Trophoblast cell (in vitro differentiated cells and primary cell): ENCODE data around the gene MTR.

Experiments used
- DNase-seq, 2 donors: peaks; one replicate each; pipeline ENCODE4 v3.0.0-alpha.2; 2016
- H2AFZ ChIP-seq: 2 replicates; pipeline ENCODE4 v1.6.1; 2013; ENCODE audit warnings: low read length, moderate library complexity, mild to moderate bottlenecking; ENCODE audit not compliant: insufficient read depth, poor library complexity
- H2AK5ac ChIP-seq: 2 replicates; pipeline ENCODE4 v1.6.1; 2013; ENCODE audit warnings: mild to moderate bottlenecking, low read length
- H2BK120ac ChIP-seq: 2 replicates; pipeline ENCODE4 v1.6.1; 2013; ENCODE audit warnings: low read length, mild to moderate bottlenecking, moderate library complexity; ENCODE audit not compliant: insufficient read depth, poor library complexity
- H2BK12ac ChIP-seq: 2 replicates; pipeline ENCODE4 v1.6.1; 2013; ENCODE audit warnings: mild to moderate bottlenecking, low read length, moderate library complexity
- H2BK5ac ChIP-seq: 2 replicates; pipeline ENCODE4 v1.6.1; 2013; ENCODE audit warnings: low read length, low read depth, moderate library complexity, mild to moderate bottlenecking; ENCODE audit not compliant: poor library complexity
- H3K14ac ChIP-seq: 2 replicates; pipeline ENCODE4 v1.6.1; 2013; ENCODE audit warnings: mild to moderate bottlenecking, low read length
- H3K18ac ChIP-seq: 2 replicates; pipeline ENCODE4 v1.6.1; 2013; ENCODE audit warnings: mild to moderate bottlenecking, low read length
- H3K23ac ChIP-seq: 2 replicates; pipeline ENCODE4 v1.6.1; 2013; ENCODE audit warnings: low read length
- H3K27ac ChIP-seq: 2 replicates; pipeline ENCODE4 v1.5.1; 2013; ENCODE audit warnings: low read depth, mild to moderate bottlenecking, inconsistent platforms, low read length, moderate library complexity
- H3K27me3 ChIP-seq: 2 replicates; pipeline ENCODE4 v1.6.1; 2013; ENCODE audit warnings: inconsistent platforms, mild to moderate bottlenecking, low read length, moderate library complexity; ENCODE audit not compliant: insufficient read depth
- H3K36me3 ChIP-seq, 2 experiments: 1 replicate in 1 of 2; 2 replicates in 1 of 2; pipeline ENCODE4 v1.6.1; 2013; ENCODE audit warnings: low read length in 2 of 2, mild to moderate bottlenecking in 2 of 2, moderate library complexity in 1 of 2; ENCODE audit not compliant: insufficient read depth in 2 of 2, control insufficient read depth in 1 of 2
- H3K4ac ChIP-seq: 2 replicates; pipeline ENCODE4 v1.6.1; 2013; ENCODE audit warnings: low read depth, mild to moderate bottlenecking, low read length, moderate library complexity
- H3K4me1 ChIP-seq, 2 experiments: 1 replicate in 1 of 2; 2 replicates in 1 of 2; pipeline ENCODE4 v1.6.1; 2013; ENCODE audit warnings: low read length in 2 of 2, mild to moderate bottlenecking in 2 of 2, moderate library complexity in 1 of 2; ENCODE audit not compliant: insufficient read depth in 2 of 2, control insufficient read depth in 1 of 2
- H3K4me2 ChIP-seq: 2 replicates; pipeline ENCODE4 v1.6.1; 2013; ENCODE audit warnings: inconsistent platforms, mild to moderate bottlenecking, low read length, moderate library complexity
- H3K4me3 ChIP-seq: 2 replicates; pipeline ENCODE4 v1.5.1; 2013; ENCODE audit warnings: mild to moderate bottlenecking, low read depth, low read length, inconsistent platforms
- H3K79me1 ChIP-seq: one replicate; pipeline ENCODE4 v1.6.1; 2013; ENCODE audit warnings: low read length
- H3K79me2 ChIP-seq: 2 replicates; pipeline ENCODE4 v1.6.1; 2013; ENCODE audit warnings: low read length, mild to moderate bottlenecking; ENCODE audit not compliant: control insufficient read depth, insufficient read depth, poor library complexity
- H3K9ac ChIP-seq: 2 replicates; pipeline ENCODE4 v1.6.1; 2013; ENCODE audit warnings: mild to moderate bottlenecking, low read length
- H3K9me3 ChIP-seq: 2 replicates; pipeline ENCODE4 v1.6.1; 2013; ENCODE audit warnings: low read depth, mild to moderate bottlenecking, control low read depth, inconsistent platforms, low read length; ENCODE audit not compliant: insufficient read depth
- H4K12ac ChIP-seq: 2 replicates; pipeline ENCODE4 v1.6.1; 2013; ENCODE audit warnings: low read depth, mild to moderate bottlenecking, low read length, moderate library complexity
- H4K8ac ChIP-seq: 2 replicates; pipeline ENCODE4 v1.6.1; 2013; ENCODE audit warnings: low read depth, mild to moderate bottlenecking, low read length, moderate library complexity
- H4K91ac ChIP-seq: one replicate; pipeline ENCODE4 v1.6.1; 2013; ENCODE audit warnings: low read depth, mild to moderate bottlenecking, low read length, moderate library complexity
- WGBS: extraction: QIAGEN DNeasy Blood & Tissue Kit; methylation state at CpG from one replicate; pipeline ENCODE4 v1.1.7; 2013; ENCODE audit warnings: missing lambda C conversion rate; ENCODE audit not compliant: insufficient read length, insufficient coverage; ENCODE audit errors: extremely low coverage; 5-methylcytosine and 5-hydroxymethylcytosine counted together

Gene MTR

GRCh38 chr1:236930503-236930902, 135.4 kb downstream of the MTR start:
- H4K8ac ChIP-seq: no peak overlapping the region
- WGBS: no CpG with 5 or more reads among the region's 4 CpGs
- no peak overlapping the region for H3K4me3 ChIP-seq

GRCh38 chr1:236938760-236939159, 143.7 kb downstream of the MTR start:
- Histone ChIP-seq H4K8ac (no peak overlapping the region), H2BK12ac (no peak overlapping the region), H3K4me2 (no peak overlapping the region), H3K4me3 (no peak overlapping the region), H2AFZ (no peak overlapping the region), H3K27me3 (no peaks in the 10 kb centered on the region), H4K12ac (no peak overlapping the region), H3K9ac (no peak overlapping the region), H3K23ac (no peak overlapping the region), H3K9me3 (peaks cover 3% of the 10 kb centered on the region), H2AK5ac (no peak overlapping the region), H2BK120ac (no peak overlapping the region), H3K4me1 (no peaks in the 10 kb centered on the region), H3K79me1 (no peaks in the 10 kb centered on the region), H2BK5ac (no peak overlapping the region), H3K14ac (no peak overlapping the region), H3K18ac (no peak overlapping the region), H4K91ac (no peak overlapping the region), H3K27ac (no peak overlapping the region), H3K36me3 (no peaks in the 10 kb centered on the region), H3K79me2 (no peaks in the 10 kb centered on the region), H3K4ac (no peak overlapping the region)
- no peak for DNase-seq
- WGBS: no CpG with 5 or more reads among the region's 5 CpGs

More at GRCh38 chr1:236930503-236930902, 135.4 kb downstream of the MTR start:
- Histone ChIP-seq H4K12ac (no peak overlapping the region), H3K36me3 (no peaks in the 10 kb centered on the region), H3K27me3 (no peaks in the 10 kb centered on the region), H3K79me2 (no peaks in the 10 kb centered on the region), H3K4me1 (no peaks in the 10 kb centered on the region), H3K9me3 (peaks cover 3% of the 10 kb centered on the region), H3K27ac (no peak overlapping the region), H3K14ac (no peak overlapping the region), H3K18ac (no peak overlapping the region), H3K23ac (no peak overlapping the region), H2BK120ac (no peak overlapping the region), H2AK5ac (no peak overlapping the region), H2AFZ (no peak overlapping the region), H4K91ac (no peak overlapping the region), H3K4me2 (no peak overlapping the region), H2BK12ac (no peak overlapping the region), H3K79me1 (no peaks in the 10 kb centered on the region), H3K9ac (no peak overlapping the region), H2BK5ac (no peak overlapping the region), H3K4ac (no peak overlapping the region)
- no peak for DNase-seq

- H2AK5ac ChIP-seq: no peak overlapping the region
- H2BK12ac ChIP-seq: no peak overlapping the region
- H2BK5ac ChIP-seq: no peak overlapping the region
- no peak overlapping the region for H4K12ac ChIP-seq
- no peaks in the 10 kb centered on the region for H3K27me3 ChIP-seq
- no peak overlapping the region for H3K4me3 ChIP-seq
- H3K18ac ChIP-seq: no peak overlapping the region
- no peak overlapping the region for H4K91ac ChIP-seq
- DNase-seq: no peak
- no peaks in the 10 kb centered on the region for H3K4me1 ChIP-seq
- no peak overlapping the region for H3K4ac ChIP-seq
- H3K14ac ChIP-seq: no peak overlapping the region
- no peak overlapping the region for H2AFZ ChIP-seq
- H4K8ac ChIP-seq: no peak overlapping the region
- H3K36me3 ChIP-seq: no peaks in the 10 kb centered on the region
- no peak overlapping the region for H3K23ac ChIP-seq
- no peaks in the 10 kb centered on the region for H3K79me1 ChIP-seq
- no peak overlapping the region for H2BK120ac ChIP-seq
- H3K27ac ChIP-seq: no peak overlapping the region
- H3K4me2 ChIP-seq: no peak overlapping the region
- no peaks in the 10 kb centered on the region for H3K79me2 ChIP-seq
- H3K9me3 ChIP-seq: peaks cover 3% of the 10 kb centered on the region
- no peak overlapping the region for H3K9ac ChIP-seq
Measured at GRCh38 chr1:236942431-236942830, 147.3 kb downstream of the MTR start.

GRCh38 chr1:236944556-236944955, 149.5 kb downstream of the MTR start:
- Histone ChIP-seq H3K79me1 (no peaks in the 10 kb centered on the region), H4K8ac (no peak overlapping the region), H4K91ac (no peak overlapping the region), H3K14ac (no peak overlapping the region), H3K23ac (no peak overlapping the region), H3K36me3 (no peaks in the 10 kb centered on the region), H3K27me3 (no peaks in the 10 kb centered on the region), H2AK5ac (no peak overlapping the region), H3K18ac (no peak overlapping the region), H3K9ac (no peak overlapping the region), H3K9me3 (peaks cover 3% of the 10 kb centered on the region), H4K12ac (no peak overlapping the region), H2BK120ac (no peak overlapping the region), H2BK12ac (no peak overlapping the region), H3K4me1 (no peaks in the 10 kb centered on the region), H3K4me3 (no peak overlapping the region), H3K27ac (no peak overlapping the region), H2AFZ (no peak overlapping the region), H3K4ac (no peak overlapping the region), H3K79me2 (no peaks in the 10 kb centered on the region), H3K4me2 (no peak overlapping the region), H2BK5ac (no peak overlapping the region)
- no peak for DNase-seq
- no CpG with 5 or more reads among the region's 2 CpGs for WGBS
